GM18511 (cell line): ENCODE results near the gene PRSS27.

ENCODE experiments used
- ATAC-seq: cut with Tn5 transposase; IDR thresholded peaks from one replicate; pipeline ENCODE4 v1.9.1; 2021; ENCODE audit warnings: mild to moderate bottlenecking, moderate library complexity; ENCODE audit not compliant: unreplicated experiment

PRSS27 gene

DNA sequence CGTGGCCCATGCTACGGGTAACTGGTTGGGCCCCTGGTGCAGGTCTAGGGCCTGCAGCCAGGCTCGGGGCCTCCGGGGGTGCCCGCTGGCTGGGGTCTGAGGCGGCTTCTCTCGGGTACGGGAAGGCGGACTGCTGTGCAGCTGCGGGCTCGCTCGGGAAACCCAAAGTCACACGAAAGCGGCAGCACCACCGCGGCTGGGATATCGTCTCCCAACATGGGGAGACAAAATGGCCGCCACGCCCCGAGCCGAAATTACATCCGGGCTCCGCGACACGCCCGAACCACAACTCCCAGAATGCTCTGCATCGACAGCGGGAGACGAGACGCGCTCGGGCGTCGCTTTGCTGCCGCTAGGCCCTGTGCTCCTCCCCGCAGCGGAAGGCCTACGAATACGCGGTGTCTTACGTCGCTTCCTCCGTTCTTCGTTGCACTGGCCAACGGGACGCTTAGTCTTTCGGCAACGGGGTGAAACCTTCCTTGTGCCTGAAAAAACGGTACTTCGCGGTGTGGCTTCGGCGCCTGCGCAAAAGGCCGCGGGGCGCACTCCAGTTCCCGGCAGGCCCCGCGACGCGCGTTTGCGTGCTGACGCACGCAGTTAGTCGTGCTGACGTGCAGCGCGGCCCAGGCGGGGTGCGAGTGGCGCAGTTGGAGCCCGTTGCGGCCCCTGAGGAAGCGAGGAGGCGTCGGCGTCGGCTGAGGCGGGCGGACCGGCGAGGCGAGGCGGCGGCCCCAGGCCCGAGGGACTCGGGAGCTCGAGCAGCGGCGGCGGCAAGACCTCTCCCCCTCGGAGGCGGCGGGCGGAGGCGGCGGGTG lies 32.2 kb upstream of the PRSS27 start, which contains the start of gene SRRM2:
Gene SRRM2, plus strand, starts transcription at position 604 of the 815 bp plus-strand sequence. CDS start 3,727 bp downstream, outside the sequence.
- peak; percentile 85 for ATAC-seq

DNA sequence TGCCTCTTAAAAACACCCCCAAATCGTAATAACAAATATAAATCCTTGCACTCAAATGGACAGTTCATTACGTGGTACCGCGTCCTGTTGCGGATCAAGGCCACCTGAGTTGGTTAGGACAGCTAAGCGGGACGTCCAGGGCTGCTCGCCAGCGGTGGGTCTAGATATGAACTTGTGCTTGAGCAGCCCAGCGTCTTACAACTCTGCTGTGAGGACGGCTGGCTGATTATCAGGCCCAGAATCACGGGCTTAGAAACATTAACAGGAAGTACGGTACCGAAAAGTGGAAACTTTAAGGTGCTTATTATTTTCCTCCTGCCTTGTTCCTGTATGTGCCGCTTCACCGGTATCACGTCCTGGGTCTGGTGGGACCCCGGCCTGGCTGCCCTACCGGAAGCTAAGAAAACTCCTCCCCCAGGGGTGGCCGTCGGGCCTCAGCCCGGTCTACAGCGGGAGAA lies 31.6 kb upstream of the PRSS27 start:
- ATAC-seq, result no peak

DNA sequence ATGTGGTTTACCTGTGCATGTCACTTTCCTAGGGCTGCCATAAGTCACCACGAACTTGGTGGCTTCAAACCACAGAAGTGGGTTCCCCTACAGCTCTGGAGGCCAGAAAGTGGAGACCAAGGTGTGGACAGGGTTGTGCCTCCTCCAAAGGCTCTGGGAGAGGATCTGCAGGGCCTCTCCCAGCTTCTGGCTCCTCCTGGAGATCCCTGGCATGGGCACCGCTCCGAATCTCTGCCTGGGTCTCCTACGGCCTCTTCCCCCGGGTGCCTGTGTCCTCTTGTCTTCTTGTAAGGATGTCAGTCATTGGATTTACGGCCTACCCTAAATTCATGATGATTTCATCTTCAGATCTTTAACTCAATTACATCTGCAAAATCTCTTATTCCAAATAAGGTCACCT lies 29.9 kb upstream of the PRSS27 start:
- no peak for ATAC-seq

DNA sequence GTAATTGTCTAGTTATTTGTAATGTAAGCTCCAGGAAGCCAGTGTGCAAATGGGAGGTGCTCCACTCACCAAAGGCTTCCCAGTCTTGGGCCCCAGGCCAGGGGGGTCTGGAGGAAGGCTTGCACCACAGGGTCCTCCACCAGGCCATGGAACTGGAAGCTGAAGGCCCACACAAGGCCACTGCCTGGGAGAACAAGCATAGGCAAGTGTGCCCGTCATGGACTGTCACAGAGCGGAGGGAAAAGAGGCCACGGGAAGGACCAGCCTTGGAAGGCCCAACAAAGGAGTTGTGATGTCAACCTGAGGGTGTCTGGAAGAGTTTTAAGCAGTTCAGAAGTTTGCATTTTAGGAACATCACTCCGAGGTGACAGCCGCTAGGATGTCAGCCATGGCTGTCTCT lies 29.5 kb upstream of the PRSS27 start:
- ATAC-seq, result no peak

DNA sequence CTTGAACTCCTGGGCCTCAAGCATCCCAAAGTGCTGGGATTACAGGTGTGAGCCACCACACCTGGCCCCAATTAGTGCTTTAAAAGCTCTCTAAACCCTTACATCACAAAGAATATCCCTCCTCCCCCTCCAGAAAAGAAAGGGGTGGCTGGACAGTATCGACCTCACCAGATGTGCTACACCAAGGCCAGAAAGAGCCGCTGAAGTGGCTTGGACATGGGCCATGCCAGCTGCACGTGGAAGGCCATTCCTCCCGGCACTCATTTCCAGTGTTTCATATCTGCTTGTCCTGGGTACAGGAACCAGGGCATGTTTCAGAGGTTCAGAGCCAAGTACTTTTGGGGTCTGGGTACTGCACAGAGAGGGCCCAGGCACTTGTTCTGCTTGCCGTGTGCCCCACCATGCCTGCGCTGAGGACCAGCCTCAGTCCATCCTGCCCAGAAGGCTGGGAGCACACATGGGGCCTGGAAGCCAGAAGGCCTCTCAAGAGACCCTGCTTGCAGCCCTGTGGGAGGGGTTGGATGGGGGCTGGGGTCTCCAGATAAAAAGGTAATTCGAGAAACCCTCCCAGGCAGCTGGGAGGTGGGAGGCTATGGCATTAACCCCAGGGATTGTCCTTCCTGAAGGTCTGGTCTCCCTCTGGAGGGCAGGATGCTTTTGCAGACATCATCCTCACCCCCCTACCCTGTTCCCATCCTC lies 28.9 kb upstream of the PRSS27 start:
- no peak for ATAC-seq

DNA sequence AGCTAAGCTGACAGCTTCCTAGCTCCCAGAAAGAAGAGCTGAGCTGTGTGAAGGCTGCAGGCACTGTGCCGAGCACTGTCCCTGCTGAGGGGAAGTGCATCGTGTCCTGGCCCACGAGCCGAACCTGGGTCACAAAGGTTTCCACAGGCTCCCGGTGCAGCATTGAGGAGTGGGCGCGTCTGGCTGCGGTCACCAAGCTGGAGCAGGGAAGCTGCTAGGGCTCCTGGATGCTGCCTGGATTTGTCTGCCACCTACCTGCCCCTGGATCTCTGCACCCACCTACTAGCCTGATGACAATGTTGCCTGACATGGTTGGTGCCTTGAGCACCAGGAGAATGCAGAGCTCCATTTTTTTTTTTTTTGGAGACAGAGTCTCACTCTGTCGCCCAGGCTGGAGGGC lies 25.9 kb upstream of the PRSS27 start:
- no peak for ATAC-seq

DNA sequence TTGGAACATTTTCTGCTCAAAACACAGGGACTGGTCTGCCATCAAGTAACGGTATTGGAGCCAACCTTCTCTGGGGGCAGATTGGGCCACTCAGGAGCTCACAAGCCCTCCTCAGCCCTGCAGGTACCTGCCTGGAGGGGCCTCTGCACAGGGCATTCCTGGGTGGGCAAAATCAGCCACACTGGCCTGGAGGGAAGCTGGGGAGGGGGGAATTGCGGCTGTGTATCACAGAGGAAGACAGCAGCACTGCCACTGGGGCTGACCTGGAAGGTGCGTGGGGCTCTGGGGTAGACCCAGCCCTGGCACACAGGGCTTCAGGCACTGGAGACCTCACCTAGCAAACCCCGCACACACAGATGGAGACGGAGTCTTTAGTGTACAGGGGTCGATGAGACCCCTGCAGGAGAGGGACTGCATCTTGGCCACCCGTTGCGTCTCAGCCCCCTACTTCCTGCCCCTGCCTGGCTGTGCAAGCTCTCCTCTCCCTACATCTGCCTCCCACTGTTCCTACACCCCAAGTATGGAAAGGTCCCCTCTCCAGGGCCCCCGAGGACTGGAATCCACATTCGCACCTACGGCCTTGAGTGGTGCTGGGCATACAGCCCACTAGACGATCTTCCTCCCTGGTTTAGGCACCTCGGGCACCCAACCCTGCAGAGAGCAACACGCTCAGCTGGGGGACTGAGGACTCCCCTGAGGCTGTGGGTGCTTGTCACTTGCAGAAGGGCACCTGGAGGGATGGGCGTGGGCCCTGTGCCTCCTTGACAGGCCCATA lies 25.3 kb upstream of the PRSS27 start:
- no peak for ATAC-seq

DNA sequence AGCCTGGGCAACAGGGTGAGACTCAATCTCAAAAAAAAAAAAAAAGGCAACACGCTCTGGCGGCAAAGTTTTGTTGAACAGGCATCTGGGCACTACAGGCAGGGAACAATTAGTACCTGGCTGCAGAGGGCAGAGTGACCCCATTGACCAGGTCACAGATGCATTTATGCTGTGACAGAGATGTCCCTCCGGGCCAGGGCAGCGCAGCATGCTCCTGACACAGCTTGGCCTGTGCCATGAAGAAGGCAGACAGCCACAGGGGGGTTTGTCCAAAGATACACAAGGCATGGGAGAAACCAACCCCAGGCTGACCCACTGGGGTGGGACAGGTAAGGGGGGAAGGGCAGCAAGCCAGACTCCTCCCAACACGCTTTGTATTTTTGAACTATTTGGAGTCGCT lies 24.7 kb upstream of the PRSS27 start:
- ATAC-seq, result no peak

DNA sequence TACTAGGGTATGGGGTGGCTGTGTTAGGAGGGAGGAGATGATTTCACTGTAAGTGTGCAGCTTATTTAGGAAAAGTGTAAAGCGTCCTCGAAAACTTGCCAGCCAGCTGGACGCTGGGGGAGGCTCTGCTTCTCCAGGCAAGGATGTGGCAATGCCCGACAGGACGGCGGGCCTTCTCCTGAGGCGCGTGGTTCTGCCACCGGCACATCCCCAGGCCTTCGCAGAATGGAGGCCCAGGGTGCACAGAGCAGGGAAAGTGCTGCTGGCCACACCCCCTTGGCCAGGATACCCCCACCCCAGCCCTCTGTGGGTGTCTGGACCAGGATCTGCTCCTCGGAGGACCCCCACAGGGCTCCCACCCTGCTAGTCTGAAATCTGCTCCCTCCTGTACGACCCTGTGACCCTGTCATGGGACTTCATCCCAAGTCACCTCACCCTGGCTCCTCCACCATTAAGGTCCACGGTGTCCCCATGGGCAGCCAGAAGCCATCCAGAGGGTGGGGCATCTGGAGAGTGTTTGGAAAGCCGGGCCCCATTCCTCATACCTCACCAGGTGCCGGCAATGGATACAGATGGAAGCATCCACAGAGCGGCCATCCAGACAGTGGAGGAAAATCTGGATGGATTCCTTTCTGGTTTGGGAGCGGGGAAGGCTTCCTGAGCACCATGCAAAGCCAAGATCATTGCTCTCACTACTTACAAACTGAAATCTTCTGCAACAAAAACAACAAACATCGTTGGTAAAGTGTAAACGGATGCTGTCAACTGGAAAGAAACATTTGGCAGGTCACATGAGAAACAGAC lies 23.2 kb upstream of the PRSS27 start:
- no peak for ATAC-seq

DNA sequence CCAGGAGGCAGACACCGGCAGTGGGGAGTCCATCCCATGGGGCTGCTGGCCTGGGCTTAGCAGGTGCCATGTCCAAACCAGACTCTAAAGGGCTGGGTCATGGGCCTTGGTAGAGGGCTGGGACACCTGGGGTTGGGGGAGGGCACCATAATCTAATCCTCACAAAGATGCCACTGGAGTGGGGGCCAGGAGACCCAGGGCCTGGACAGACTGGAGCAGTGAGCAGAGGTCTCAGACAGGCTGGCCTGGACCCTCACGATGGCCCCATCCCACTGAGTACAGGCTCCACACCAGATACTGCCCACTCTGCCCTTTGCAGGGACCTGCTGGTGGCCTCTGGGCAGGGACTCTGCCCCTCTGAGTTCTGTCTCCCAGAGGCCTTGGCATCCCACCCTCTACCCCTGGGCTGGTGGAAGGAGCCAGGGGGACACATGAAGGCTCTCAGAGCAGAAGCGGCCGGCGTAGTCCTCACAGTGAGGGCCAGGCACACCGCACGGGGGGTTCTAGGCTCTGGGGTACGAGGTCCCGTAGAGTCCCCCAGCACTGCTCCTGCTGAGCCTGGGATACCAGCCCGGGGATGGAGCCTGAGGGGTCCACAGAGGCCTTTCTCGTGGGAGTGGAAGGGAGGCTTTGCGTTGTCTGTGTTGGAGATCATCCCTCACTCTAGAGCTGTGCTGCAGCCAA lies 22.4 kb upstream of the PRSS27 start:
- no peak for ATAC-seq

DNA sequence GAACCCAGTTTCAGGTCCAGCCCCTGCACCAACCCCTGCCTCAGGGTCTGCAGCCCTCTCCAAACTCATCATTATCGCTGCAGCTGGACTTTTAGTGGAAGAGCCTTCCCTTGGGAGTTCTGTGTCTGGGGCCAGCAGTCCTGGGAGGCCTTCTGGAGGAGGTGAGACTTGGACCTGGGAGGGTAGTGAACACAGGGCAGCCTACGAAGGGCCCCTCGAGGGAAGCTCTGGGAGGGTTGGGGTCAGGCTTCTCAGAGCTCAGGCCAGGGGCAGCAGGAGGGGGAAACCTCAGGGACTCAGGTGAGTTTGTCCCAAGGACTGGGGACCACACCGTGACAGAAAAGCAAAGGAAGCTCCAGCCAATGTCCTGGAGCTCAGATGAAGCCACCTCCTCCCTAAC lies 21.1 kb upstream of the PRSS27 start:
- ATAC-seq, result no peak

DNA sequence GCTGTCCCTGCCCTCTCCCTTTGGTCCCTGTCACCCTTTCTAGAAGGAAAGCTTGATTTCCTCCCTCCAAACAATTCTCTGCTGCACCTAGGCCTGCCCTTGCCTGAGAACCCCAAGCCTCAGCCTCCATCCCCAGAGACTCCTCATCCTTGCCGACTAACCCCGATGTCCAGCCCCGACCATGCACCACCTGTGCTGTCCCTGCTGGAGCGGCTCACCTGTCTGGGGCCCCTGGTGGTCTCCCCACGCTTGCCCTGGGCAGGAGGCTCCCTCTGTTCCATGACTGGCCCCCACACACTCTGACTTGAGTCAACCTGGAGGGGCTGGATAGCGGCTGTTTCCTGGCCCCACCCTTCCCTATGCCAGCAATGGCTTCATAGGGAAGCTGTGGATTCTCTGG lies 20.5 kb upstream of the PRSS27 start:
- ATAC-seq, result no peak

DNA sequence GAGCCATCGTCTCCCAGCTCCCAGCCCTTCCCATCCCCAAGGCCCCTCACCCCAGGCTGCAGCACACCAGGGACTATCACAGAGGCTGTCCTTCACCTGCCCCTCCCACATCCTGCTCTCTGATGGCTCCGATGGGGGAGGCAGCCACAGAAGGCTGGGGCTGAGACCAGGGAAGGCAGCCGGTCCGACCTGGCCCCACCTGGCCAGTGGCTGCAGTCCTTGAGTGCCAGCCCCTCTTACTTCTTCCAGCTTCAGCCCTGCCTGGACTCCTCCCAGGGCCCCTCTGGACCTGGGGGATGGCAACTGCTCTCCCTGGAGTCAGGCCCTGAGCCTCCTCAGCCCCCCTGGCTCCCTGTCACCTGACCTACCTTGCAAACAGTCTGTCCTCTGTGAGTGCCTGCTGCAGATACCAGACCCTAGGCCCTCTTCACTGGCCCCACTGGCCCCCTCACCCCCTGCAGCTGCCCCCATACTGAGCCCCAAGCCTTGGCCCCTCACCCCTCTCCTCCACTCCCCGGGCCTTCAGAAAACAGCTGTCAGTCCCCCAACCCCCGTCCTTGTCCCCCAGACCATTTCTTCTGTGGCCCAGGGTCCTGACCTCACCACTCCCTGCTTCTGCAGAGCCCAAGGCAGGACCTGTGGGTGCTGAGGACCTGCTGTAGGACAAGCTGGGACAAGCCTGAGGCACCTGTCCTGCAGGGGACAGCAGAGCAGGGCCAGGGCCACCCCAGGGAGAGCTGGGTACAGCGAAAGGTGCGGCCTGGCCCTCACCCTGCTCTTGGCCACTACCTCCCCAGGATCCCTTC lies 19.8 kb upstream of the PRSS27 start:
- ATAC-seq, result no peak

DNA sequence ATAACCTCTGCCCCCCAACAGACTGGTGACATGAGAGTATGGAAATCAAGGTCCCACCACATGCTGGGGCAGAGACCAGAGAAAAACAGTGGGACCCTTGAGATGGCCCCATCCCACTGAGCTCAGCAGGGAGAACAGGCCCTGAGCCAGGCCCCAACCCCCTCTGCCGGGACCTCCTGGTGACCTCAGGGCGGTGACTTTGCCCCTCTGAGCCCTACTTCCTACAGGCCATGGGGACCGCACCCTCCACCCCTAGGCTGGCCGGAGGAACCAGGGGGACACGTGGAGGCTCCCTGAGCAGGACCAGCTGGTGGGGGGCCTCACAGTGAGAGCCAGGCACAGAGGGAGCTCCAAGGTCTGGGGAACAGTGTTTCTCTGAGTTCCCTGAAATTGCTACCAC lies 18.6 kb upstream of the PRSS27 start:
- ATAC-seq, result no peak

DNA sequence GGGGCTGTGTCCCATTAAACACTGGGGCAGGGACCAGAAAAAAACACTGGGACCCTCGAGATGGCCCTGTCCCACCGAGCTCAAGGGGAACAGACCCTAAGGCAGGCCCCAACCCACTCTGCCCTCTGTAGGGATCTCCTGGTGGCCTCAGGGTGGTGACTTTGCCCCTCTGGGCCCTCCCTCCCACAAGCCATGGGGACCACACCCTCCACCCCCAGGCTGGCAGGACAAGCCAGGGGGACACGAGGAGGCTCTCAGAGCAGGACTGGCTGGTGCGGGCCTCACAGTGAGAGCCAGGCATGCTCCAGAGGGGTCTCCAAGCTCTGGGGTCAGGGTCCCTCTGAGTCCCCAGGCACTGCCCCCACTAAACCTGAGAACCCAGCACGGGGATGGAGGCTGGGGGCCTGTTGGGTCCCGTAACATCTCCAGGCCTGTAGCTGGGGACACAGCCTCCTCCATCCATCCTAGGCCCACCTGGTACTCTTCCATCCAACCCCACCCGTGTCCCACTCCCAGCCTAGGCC lies 17.9 kb upstream of the PRSS27 start:
- no peak for ATAC-seq

DNA sequence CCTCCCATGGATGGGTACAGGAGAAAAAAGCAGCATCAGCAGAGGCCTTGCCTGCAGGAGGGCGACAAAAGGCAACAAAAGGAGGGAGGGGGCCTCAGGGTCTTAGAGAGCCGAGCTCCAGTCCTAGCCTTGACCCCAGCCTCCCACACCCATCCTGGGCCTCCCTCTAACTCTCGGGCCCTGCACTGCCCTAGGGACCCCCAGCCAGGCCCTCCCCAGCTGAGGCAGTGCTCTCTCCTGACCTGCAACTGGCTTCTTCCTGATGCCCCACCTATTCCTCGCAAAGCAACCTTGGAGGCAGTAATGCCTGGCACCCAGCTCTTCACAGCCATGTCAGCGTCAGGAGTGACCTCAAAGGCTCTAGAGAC lies 17.2 kb upstream of the PRSS27 start:
- ATAC-seq, result no peak

DNA sequence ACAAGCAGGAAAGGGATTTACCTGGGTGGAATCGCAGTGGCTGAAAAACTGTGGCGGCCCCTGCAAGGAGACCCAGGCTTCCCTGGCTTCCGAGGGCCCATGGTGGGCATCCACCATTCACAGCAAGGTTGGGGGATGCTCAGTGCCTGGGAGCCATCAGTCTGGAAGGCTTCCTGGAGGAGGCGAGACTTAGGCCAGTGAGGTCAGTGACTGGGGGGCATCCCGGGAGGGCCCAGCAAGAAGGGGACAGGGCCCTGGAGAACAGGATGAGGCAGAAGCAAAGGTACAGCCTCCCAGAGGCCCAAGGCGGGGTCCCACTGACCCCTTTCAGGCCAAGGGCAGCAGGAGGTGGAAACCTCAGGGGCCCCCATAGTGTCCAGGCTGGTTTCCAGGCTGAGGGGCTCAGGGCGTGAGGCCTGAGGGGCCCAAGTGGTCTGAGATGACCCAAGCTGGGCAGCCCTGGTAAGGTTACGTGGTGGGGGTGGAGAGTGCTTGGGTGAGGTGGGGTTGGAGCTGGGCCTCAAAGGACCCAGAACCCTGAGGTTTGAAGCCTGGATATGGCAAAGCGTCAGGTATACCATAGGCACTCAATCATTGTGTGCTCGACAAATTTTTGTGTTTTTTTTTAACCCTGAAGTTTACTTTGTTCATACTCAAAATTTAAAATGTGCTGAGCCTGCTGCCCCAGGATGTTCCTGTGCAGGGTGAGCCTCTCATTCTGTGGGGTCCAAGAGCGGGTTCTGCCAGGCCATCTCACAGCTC lies 16.6 kb upstream of the PRSS27 start:
- ATAC-seq, result no peak

DNA sequence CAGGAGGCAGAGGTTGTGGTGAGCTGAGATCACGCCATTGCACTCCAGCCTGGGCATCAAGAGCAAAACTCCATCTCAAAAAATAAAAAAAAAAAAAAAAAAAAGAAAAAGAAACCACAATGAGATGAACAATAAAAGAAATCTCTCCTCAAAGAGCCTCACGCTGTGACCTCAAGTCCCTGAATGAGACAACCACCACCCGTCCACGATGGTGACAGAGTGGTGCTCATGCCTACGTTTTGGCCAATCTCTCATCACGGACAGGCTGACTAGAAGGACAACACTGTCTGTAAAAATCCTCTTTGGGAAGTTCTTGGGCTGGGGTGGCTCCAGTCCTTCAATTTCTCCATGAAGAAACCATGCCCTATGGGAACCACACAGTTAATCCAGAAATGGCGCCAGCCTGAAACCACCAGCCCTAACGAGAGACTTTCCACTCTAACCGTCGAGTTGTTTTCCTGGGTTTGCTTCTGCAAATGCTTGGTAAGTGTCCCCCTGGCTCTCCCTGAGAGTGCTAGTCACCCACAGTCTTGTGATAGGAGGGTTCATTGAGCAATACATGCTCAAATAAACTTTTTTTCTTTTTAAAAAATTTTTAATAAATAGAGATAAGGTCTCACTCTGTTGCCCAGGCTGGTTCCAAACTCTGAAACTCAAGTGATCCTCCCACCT lies 15.0 kb upstream of the PRSS27 start:
- no peak for ATAC-seq
